DND-41 (cell line): ENCODE measurements around the gene CACNA1E.

Source experiments
- ATAC-seq: fragments of 200-7000 bp; cut with Tn5 transposase; 3 replicates; pipeline ENCODE4 v1.9.1; 2021; ENCODE audit warnings: low read depth; ENCODE audit not compliant: insufficient read depth
- DNase-seq: peaks from one replicate; pipeline ENCODE4 v3.0.0-alpha.2; 2020
- H2AFZ ChIP-seq: 2 replicates; pipeline ENCODE4 v1.6.0; 2012; ENCODE audit warnings: low read depth, low read length
- H3K27ac ChIP-seq: 2 replicates; pipeline ENCODE4 v1.5.1; 2012; ENCODE audit warnings: low read length, inconsistent platforms
- H3K27me3 ChIP-seq: fragments of 200-600 bp; sonication (generic); 2 replicates; pipeline ENCODE4 v1.6.0; 2012; ENCODE audit warnings: low read length, mild to moderate bottlenecking, inconsistent platforms; ENCODE audit not compliant: insufficient read depth, poor library complexity
- H3K36me3 ChIP-seq: 2 replicates; pipeline ENCODE4 v1.5.1; 2012; ENCODE audit warnings: low read length, inconsistent platforms; ENCODE audit not compliant: insufficient read depth
- H3K4me1 ChIP-seq: 2 replicates; pipeline ENCODE4 v1.5.1; 2012; ENCODE audit warnings: mild to moderate bottlenecking, low read length; ENCODE audit not compliant: insufficient read depth
- H3K4me2 ChIP-seq: 2 replicates; pipeline ENCODE4 v1.6.0; 2012; ENCODE audit warnings: mild to moderate bottlenecking, moderate library complexity, low read length, inconsistent platforms; ENCODE audit not compliant: insufficient read depth
- H3K4me3 ChIP-seq, 2 experiments: fragments of 200-600 bp in 1 of 2; shearing (Covaris generic) in 1 of 2; 2 replicates each; pipeline ENCODE4 v1.5.1; 2012 to 2016; ENCODE audit warnings: inconsistent platforms in 2 of 2, low read length in 2 of 2, mild to moderate bottlenecking in 2 of 2, low read depth in 1 of 2, moderate library complexity in 1 of 2
- H3K79me2 ChIP-seq: 2 replicates; pipeline ENCODE4 v1.6.0; 2012; ENCODE audit warnings: low read length, inconsistent platforms; ENCODE audit not compliant: insufficient read depth
- H3K9ac ChIP-seq: 2 replicates; pipeline ENCODE4 v1.6.0; 2012; ENCODE audit warnings: low read depth, mild to moderate bottlenecking, inconsistent platforms, low read length, moderate library complexity
- H3K9me3 ChIP-seq: 2 replicates; pipeline ENCODE4 v1.5.1; 2012; ENCODE audit warnings: low read length, moderate library complexity, mild to moderate bottlenecking, inconsistent platforms; ENCODE audit not compliant: insufficient read depth, severe bottlenecking
- H4K20me1 ChIP-seq: 2 replicates; pipeline ENCODE4 v1.6.0; 2012; ENCODE audit warnings: low read length; ENCODE audit not compliant: insufficient read depth
- EZH2 ChIP-seq: IDR thresholded peaks from 3 replicates; pipeline ENCODE4 v1.6.1; 2012; ENCODE audit warnings: borderline replicate concordance, low read depth, mild to moderate bottlenecking, moderate library complexity, low read length, inconsistent platforms; ENCODE audit not compliant: severe bottlenecking
- TF ChIP-seq, protein P1 (sequence below): IDR thresholded peaks from 2 replicates; pipeline ENCODE4 v1.5.1; 2012; ENCODE audit warnings: borderline replicate concordance, low read length, moderate library complexity, mild to moderate bottlenecking; ENCODE audit not compliant: poor library complexity, severe bottlenecking; ENCODE audit errors: extremely low read depth

The CACNA1E gene

DNA sequence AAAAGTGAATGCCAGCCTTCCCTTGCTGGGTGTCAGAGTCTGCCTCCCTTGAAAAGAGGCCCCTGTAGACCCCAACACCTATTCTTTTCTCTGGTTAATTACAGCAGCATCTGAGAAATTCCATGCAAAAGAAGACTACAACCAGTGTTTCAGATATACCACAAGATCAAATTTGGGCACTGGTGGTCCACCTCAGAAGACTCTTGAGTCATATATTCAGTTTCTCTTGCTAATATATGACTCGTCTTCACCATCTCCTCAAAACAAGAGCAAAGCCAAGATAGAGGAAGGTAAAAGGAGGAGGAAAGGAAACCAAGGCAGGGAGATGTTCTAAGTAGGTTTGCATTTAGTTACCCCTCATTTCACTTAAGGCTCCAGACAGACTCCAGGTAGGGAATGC is 318.3 kb downstream of the CACNA1E start:
- Histone ChIP-seq H3K79me2 (no peaks in the 10 kb centered on the region), H4K20me1 (no peaks in the 10 kb centered on the region), H3K27me3 (peaks cover 17% of the 10 kb centered on the region), H3K9me3 (no peaks in the 10 kb centered on the region), H3K4me3 (no peak overlapping the region), H3K4me2 (no peak overlapping the region), H3K9ac (no peak overlapping the region), H3K27ac (no peak overlapping the region), H3K36me3 (no peaks in the 10 kb centered on the region), H2AFZ (no peak overlapping the region), H3K4me1 (no peaks in the 10 kb centered on the region)
- no peak for DNase-seq
- TF ChIP-seq, protein P1, sequence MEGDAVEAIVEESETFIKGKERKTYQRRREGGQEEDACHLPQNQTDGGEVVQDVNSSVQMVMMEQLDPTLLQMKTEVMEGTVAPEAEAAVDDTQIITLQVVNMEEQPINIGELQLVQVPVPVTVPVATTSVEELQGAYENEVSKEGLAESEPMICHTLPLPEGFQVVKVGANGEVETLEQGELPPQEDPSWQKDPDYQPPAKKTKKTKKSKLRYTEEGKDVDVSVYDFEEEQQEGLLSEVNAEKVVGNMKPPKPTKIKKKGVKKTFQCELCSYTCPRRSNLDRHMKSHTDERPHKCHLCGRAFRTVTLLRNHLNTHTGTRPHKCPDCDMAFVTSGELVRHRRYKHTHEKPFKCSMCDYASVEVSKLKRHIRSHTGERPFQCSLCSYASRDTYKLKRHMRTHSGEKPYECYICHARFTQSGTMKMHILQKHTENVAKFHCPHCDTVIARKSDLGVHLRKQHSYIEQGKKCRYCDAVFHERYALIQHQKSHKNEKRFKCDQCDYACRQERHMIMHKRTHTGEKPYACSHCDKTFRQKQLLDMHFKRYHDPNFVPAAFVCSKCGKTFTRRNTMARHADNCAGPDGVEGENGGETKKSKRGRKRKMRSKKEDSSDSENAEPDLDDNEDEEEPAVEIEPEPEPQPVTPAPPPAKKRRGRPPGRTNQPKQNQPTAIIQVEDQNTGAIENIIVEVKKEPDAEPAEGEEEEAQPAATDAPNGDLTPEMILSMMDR, result no peak
- no peak for TF ChIP-seq EZH2
- ATAC-seq, result no peak

DNA sequence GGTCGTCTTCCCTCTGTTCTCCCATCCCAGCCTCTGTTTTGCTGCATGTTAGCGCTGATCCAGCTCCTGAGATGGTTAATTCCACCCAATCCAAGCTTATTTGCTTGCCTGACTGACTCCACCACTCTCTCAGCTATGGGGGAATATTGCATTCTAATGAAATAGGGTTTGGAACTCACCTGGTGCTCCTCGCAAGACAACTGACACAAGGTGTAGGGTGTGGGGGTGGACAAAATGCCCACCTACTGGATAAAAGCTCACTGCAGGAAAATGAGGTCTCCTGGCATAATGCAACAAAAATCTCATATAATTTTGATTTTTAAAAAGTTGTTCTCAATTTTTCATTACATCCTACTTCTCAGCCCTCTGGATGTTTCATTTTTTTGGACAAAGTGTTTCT is 319.1 kb downstream of the CACNA1E start:
- no peaks in the 10 kb centered on the region for H3K79me2 ChIP-seq
- no peak overlapping the region for H3K27ac ChIP-seq
- DNase-seq (no peak), ATAC-seq (no peak)
- H3K4me1 ChIP-seq, result no peaks in the 10 kb centered on the region
- H2AFZ ChIP-seq, result no peak overlapping the region
- H3K27me3 ChIP-seq, result peaks cover 17% of the 10 kb centered on the region
- no peaks in the 10 kb centered on the region for H3K36me3 ChIP-seq
- H3K4me2 ChIP-seq, result no peak overlapping the region
- no peaks in the 10 kb centered on the region for H4K20me1 ChIP-seq
- H3K9ac ChIP-seq, result no peak overlapping the region
- no peak overlapping the region for H3K4me3 ChIP-seq
- H3K9me3 ChIP-seq, result no peaks in the 10 kb centered on the region
- no peak for TF ChIP-seq EZH2
- TF ChIP-seq, protein P1, result no peak

DNA sequence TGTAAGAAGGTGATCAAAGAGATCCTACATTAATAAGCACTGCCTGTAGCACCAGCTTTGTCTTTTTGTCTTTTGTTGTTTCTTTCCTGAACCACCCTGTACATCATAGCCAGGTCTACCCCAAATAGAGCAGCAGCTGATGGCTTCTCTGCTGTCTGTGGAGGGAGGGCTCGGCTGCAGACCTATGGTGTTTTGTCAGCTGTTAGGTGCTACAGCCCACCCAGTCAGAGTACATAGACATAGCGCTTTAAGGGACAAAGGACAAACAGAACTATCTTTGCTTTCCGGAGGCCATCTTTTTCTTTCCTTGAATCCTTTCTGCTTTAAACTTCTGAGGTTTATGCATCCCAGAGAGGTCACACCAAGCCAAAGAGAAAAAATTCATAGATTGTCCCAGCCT is 320.1 kb downstream of the CACNA1E start:
- H4K20me1 ChIP-seq, result no peaks in the 10 kb centered on the region
- no peaks in the 10 kb centered on the region for H3K9me3 ChIP-seq
- TF ChIP-seq, protein P1, result no peak
- TF ChIP-seq EZH2, result no peak
- no peaks in the 10 kb centered on the region for H3K4me1 ChIP-seq
- H3K4me2 ChIP-seq, result no peak overlapping the region
- H3K9ac ChIP-seq, result no peak overlapping the region
- no peaks in the 10 kb centered on the region for H3K36me3 ChIP-seq
- no peak for DNase-seq
- no peak overlapping the region for H2AFZ ChIP-seq
- H3K4me3 ChIP-seq, result no peak overlapping the region
- peaks cover 17% of the 10 kb centered on the region for H3K27me3 ChIP-seq
- no peak overlapping the region for H3K27ac ChIP-seq
- no peaks in the 10 kb centered on the region for H3K79me2 ChIP-seq
- ATAC-seq, result no peak

DNA sequence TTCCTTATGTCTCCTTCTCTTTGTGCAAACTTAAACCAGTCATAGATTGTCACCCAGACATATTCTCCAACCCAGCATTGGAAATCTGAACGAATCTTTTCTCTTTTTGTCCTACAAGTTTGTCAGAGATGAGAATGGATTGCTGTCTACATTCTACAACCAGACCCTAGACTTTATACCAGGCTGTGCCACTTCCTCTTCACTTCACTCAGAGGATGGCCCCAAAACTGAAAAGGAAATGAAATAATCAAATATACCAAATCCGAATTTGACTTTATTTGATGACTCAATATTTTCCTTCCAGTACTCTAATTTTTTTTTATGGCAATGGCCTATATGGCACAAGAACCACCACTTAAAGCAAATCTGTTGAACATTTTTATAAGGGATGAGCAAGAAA is 321.7 kb downstream of the CACNA1E start:
- Histone ChIP-seq H3K27ac (no peak overlapping the region), H3K79me2 (no peaks in the 10 kb centered on the region), H3K4me2 (no peak overlapping the region), H3K9me3 (no peaks in the 10 kb centered on the region), H3K4me1 (no peaks in the 10 kb centered on the region), H2AFZ (no peak overlapping the region), H3K4me3 (no peak overlapping the region), H3K36me3 (no peaks in the 10 kb centered on the region), H4K20me1 (no peaks in the 10 kb centered on the region), H3K9ac (no peak overlapping the region), H3K27me3 (peaks cover 17% of the 10 kb centered on the region)
- TF ChIP-seq, protein P1, result no peak
- TF ChIP-seq EZH2, result no peak
- ATAC-seq, result no peak
- DNase-seq, result no peak
